Endodermal cell (in vitro differentiated cells): Measurements from ENCODE around the gene TMEM38A. TPM values are rescaled to one million over a fixed set of nuclear protein-coding genes. Genes with fewer than 3 reads are reported as not detected.
A peak's percentile ranks its signal among the peaks of the same experiment; 100 is the strongest.

Experiments
- DNase-seq: peaks from one replicate; pipeline ENCODE4 v3.0.0-alpha.2; 2017
- H3K27ac ChIP-seq: 2 replicates; pipeline ENCODE4 v1.5.1; 2013; ENCODE audit warnings: mild to moderate bottlenecking, low read depth, low read length, moderate library complexity
- H3K27me3 ChIP-seq: 2 replicates; pipeline ENCODE4 v1.6.1; 2013; ENCODE audit warnings: mild to moderate bottlenecking, low read length, moderate library complexity; ENCODE audit not compliant: insufficient read depth, control insufficient read depth, poor library complexity, severe bottlenecking
- H3K36me3 ChIP-seq: 2 replicates; pipeline ENCODE4 v1.7.0; 2013; ENCODE audit warnings: mild to moderate bottlenecking, low read length, moderate library complexity; ENCODE audit not compliant: control insufficient read depth, insufficient read depth
- H3K4me1 ChIP-seq: one replicate; pipeline ENCODE4 v1.7.0; 2013; ENCODE audit warnings: low read length; ENCODE audit not compliant: control insufficient read depth, insufficient read depth
- H3K4me3 ChIP-seq: 2 replicates; pipeline ENCODE4 v1.5.1; 2013; ENCODE audit warnings: mild to moderate bottlenecking, low read length, moderate library complexity
- H3K9ac ChIP-seq: 2 replicates; pipeline ENCODE4 v1.6.1; 2013; ENCODE audit warnings: mild to moderate bottlenecking, low read length, moderate library complexity; ENCODE audit not compliant: poor library complexity, severe bottlenecking; ENCODE audit errors: extremely low read depth
- H3K9me3 ChIP-seq: 2 replicates; pipeline ENCODE4 v1.6.1; 2013; ENCODE audit warnings: mild to moderate bottlenecking, low read length, moderate library complexity; ENCODE audit not compliant: control insufficient read depth
- H3K27ac Mint-ChIP-seq: 2 replicates; pipeline ENCODE4 v1.8.0; 2020; ENCODE audit warnings: mixed read lengths
- H3K27me3 Mint-ChIP-seq: 2 replicates; pipeline ENCODE4 v1.8.0; 2021; ENCODE audit warnings: mild to moderate bottlenecking, mixed read lengths; ENCODE audit not compliant: insufficient read depth
- H3K36me3 Mint-ChIP-seq: 2 replicates; pipeline ENCODE4 v1.8.0; 2020; ENCODE audit warnings: low read depth, mixed read lengths
- H3K4me1 Mint-ChIP-seq: 2 replicates; pipeline ENCODE4 v1.8.0; 2020; ENCODE audit warnings: mixed read lengths
- H3K4me3 Mint-ChIP-seq: 2 replicates; pipeline ENCODE4 v1.8.0; 2020; ENCODE audit warnings: mild to moderate bottlenecking, moderate library complexity, mixed read lengths
- H3K9me3 Mint-ChIP-seq: 2 replicates; pipeline ENCODE4 v1.8.0; 2020; ENCODE audit warnings: mild to moderate bottlenecking, mixed read lengths
- CTCF ChIP-seq: fragments of 200-600 bp; sonication (generic); conservative IDR thresholded peaks from 2 replicates; pipeline ENCODE4 v1.5.0; 2021; ENCODE audit warnings: antibody characterized with exemption, mild to moderate bottlenecking
- WGBS, 2 experiments: methylation state at CpG; one replicate each; pipeline versions ENCODE4 v1.1.5 to v1.1.7; 2013; ENCODE audit warnings: missing lambda C conversion rate in 2 of 2, mixed read lengths in 1 of 2; ENCODE audit not compliant: insufficient coverage in 1 of 2, insufficient read length in 1 of 2; 5-methylcytosine and 5-hydroxymethylcytosine counted together
- total RNA-seq, 2 donors: library from RNA; stranded (reverse); fragmentation: NEBNext Ultra II Directional in 1 of 2; extraction: Animal tissue kit (Norgen Biotek cat#: 25700) in 1 of 2; gene quantifications; 2 replicates in 1 of 2; 3 replicates in 1 of 2; pipeline ENCODE4 v1.2.1, GENCODE V29; 2021

The TMEM38A gene
- total RNA-seq, 2 donors from 2014 or later = 5.1 to 6.8 TPM

DNA sequence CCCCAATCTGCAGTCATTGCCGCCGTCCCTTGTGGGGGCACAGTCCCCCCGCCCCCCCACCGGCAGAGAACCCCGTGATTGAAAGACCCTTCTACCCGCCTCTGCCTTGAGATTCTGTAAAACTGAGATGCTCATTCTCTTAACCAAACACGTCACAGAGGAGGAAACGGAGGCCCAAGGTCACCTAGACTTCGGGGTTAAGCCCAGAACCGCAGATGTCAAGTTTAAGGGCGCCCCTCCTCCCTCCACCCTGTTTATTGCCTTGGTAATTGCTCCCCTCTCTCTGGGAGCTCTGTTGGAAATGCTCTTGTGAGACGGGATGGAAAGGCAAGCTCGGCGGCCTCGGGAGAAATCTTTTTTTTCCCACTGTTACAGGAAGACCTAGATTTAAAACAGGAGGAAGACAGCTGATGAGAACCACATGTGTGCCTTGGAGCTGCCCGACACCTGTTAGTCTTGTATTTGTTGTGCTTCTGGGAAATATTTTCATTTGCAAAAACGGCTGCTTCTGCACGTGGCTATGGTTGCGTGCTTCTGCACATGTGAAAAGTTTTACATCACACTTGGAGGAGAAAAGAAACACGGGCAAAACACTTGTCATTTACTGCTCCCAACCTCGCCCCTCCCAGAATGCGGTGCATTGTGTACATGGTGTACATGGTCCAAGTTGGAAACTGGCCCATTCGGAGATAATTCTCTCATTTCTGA lies 31.8 kb upstream of the TMEM38A start:
- Mint-ChIP-seq H3K27me3 (no peaks in the 10 kb centered on the region), H3K4me3 (peak overlapping the region; percentile 93), H3K27ac (peak overlapping the region; percentile 98), H3K36me3 (peaks cover 22% of the 10 kb centered on the region), H3K4me1 (peaks cover 27% of the 10 kb centered on the region), H3K9me3 (no peaks in the 10 kb centered on the region)
- H3K9ac ChIP-seq = peak overlapping the region; percentile 79
- 37 to 40% methylated on average over 17 to 23 of the region's 23 CpGs for WGBS, 2 experiments
- H3K27ac ChIP-seq = peak overlapping the region; percentile 84
- peaks cover 42% of the 10 kb centered on the region for H3K36me3 ChIP-seq
- peak overlapping the region; percentile 84 for H3K4me3 ChIP-seq
- TF ChIP-seq CTCF = no peak
- DNase-seq = no peak
- H3K27me3 ChIP-seq = no peaks in the 10 kb centered on the region
- H3K9me3 ChIP-seq = no peaks in the 10 kb centered on the region
- H3K4me1 ChIP-seq = peaks cover 5% of the 10 kb centered on the region

- Histone ChIP-seq H3K36me3 (peaks cover 37% of the 10 kb centered on the region), H3K4me3 (no peak overlapping the region), H3K9ac (no peak overlapping the region), H3K27me3 (no peaks in the 10 kb centered on the region), H3K27ac (no peak overlapping the region), H3K9me3 (no peaks in the 10 kb centered on the region), H3K4me1 (peaks cover 4% of the 10 kb centered on the region)
- Mint-ChIP-seq H3K9me3 (no peaks in the 10 kb centered on the region), H3K4me1 (peaks cover 8% of the 10 kb centered on the region), H3K36me3 (peaks cover 36% of the 10 kb centered on the region), H3K27me3 (no peaks in the 10 kb centered on the region), H3K4me3 (no peak overlapping the region), H3K27ac (no peak overlapping the region)
- no peak for DNase-seq
- TF ChIP-seq CTCF = no peak
- WGBS, 2 experiments = 96 to 99% methylated on average over 5 to 6 of the region's 6 CpGs
Observed at GRCh38 chr19:16631465-16631864, 29.5 kb upstream of the TMEM38A start.

GRCh38 chr19:16637535-16637934 lies 23.4 kb upstream of the TMEM38A start:
- Mint-ChIP-seq H3K9me3 (no peaks in the 10 kb centered on the region), H3K4me3 (no peak overlapping the region), H3K27ac (peak overlapping the region; percentile 62), H3K36me3 (peaks cover 68% of the 10 kb centered on the region), H3K27me3 (no peaks in the 10 kb centered on the region), H3K4me1 (no peaks in the 10 kb centered on the region)
- no peaks in the 10 kb centered on the region for H3K27me3 ChIP-seq
- H3K9me3 ChIP-seq = no peaks in the 10 kb centered on the region
- no peak for DNase-seq
- no peak overlapping the region for H3K4me3 ChIP-seq
- H3K4me1 ChIP-seq = no peaks in the 10 kb centered on the region
- peaks cover 67% of the 10 kb centered on the region for H3K36me3 ChIP-seq
- TF ChIP-seq CTCF = no peak
- peak overlapping the region; percentile 6 for H3K27ac ChIP-seq
- H3K9ac ChIP-seq = no peak overlapping the region
